GM19099 (cell line): Measurements from ENCODE around the gene EPS8.

Experiments
- POLR2A ChIP-seq: IDR thresholded peaks from 3 replicates; pipeline ENCODE4 v1.6.1; 2011; ENCODE audit warnings: low read depth; ENCODE audit not compliant: insufficient read length; ENCODE audit errors: extremely low read depth

Gene EPS8

GRCh38 chr12:15789220-15790171 lies at the start of gene EPS8:
EPS8 (minus strand) TSS chr12:15789388; CDS start chr12:15682951, 106,437 bp downstream.
- TF ChIP-seq POLR2A = peak; percentile 84

- TF ChIP-seq POLR2A = no peak
Observed at GRCh38 chr12:15837141-15837790, 48.1 kb upstream of the EPS8 start.

- no peak for TF ChIP-seq POLR2A
Observed at GRCh38 chr12:15834575-15834974, 45.4 kb upstream of the EPS8 start.

GRCh38 chr12:15831315-15831978 lies 42.3 kb upstream of the EPS8 start:
- TF ChIP-seq POLR2A = no peak

GRCh38 chr12:15830538-15830937 lies 41.4 kb upstream of the EPS8 start:
- TF ChIP-seq POLR2A = no peak

GRCh38 chr12:15829949-15830348 lies 40.8 kb upstream of the EPS8 start:
- TF ChIP-seq POLR2A = no peak

GRCh38 chr12:15829255-15829654 lies 40.1 kb upstream of the EPS8 start:
- TF ChIP-seq POLR2A = no peak

GRCh38 chr12:15827136-15827535 lies 37.9 kb upstream of the EPS8 start:
- TF ChIP-seq POLR2A = no peak

- TF ChIP-seq POLR2A = no peak
Observed at GRCh38 chr12:15824516-15824915, 35.3 kb upstream of the EPS8 start.

GRCh38 chr12:15823360-15824128 lies 34.4 kb upstream of the EPS8 start:
- no peak for TF ChIP-seq POLR2A

GRCh38 chr12:15819644-15820437 lies 30.7 kb upstream of the EPS8 start:
- TF ChIP-seq POLR2A = no peak

- no peak for TF ChIP-seq POLR2A
Observed at GRCh38 chr12:15818418-15818817, 29.2 kb upstream of the EPS8 start.

GRCh38 chr12:15815730-15816129 lies 26.5 kb upstream of the EPS8 start:
- TF ChIP-seq POLR2A = no peak
